K562 (cell line): ENCODE data around the gene VPS33B. TPM values are rescaled to one million over a fixed set of nuclear protein-coding genes. Genes with fewer than 3 reads are reported as not detected.

ENCODE experiments used
- C11orf30 ChIP-seq: fragments of 450-650 bp; IDR thresholded peaks from 2 replicates; pipeline ENCODE4 v1.6.1; 2016; ENCODE audit warnings: low read depth, mild to moderate bottlenecking
- CBX2 ChIP-seq: fragments of 200-600 bp; sonication (generic); IDR thresholded peaks from one replicate; pipeline ENCODE4 v1.6.1; 2012; ENCODE audit warnings: mild to moderate bottlenecking, low read length, inconsistent platforms; ENCODE audit not compliant: insufficient read depth, poor library complexity, severe bottlenecking
- CEBPG ChIP-seq, 3 experiments: fragments of 200-800 bp in 1 of 3; sonication (Bioruptor generic) in 1 of 3; sonication (generic) in 1 of 3; formaldehyde crosslinking in 1 of 3; IDR thresholded peaks in 2 of 3; conservative IDR thresholded peaks in 1 of 3; 2 replicates each; pipeline versions ENCODE4 v1.6.1 to v1.8.0; 2016 to 2022; ENCODE audit warnings: missing compliant biosample characterization in 2 of 3, missing genetic modification characterization in 2 of 3, mild to moderate bottlenecking in 1 of 3, missing genetic modification reagents in 1 of 3
- DNMT1 ChIP-seq: fragments of 450-650 bp; IDR thresholded peaks from 2 replicates; pipeline ENCODE4 v1.6.1; 2016; ENCODE audit warnings: antibody characterized with exemption, mild to moderate bottlenecking
- DPF2 ChIP-seq: fragments of 450-650 bp; IDR thresholded peaks from 2 replicates; pipeline ENCODE4 v1.6.1; 2016
- FOXP1 ChIP-seq: sonication (generic); formaldehyde crosslinking; IDR thresholded peaks from 2 replicates; pipeline ENCODE4 v1.8.0; 2022; ENCODE audit warnings: mild to moderate bottlenecking, missing genetic modification reagents
- HNRNPH1 ChIP-seq: fragments of 200-400 bp; formaldehyde crosslinking; optimal IDR thresholded peaks from 2 replicates; pipeline ENCODE3; 2017; ENCODE audit warnings: low read depth, mild to moderate bottlenecking, low read length, moderate library complexity
- KDM5B ChIP-seq: fragments of 200-600 bp; sonication (generic); IDR thresholded peaks from 2 replicates; pipeline ENCODE4 v1.6.1; 2012; ENCODE audit warnings: low read depth, mild to moderate bottlenecking, moderate library complexity, low read length, control low read depth, inconsistent platforms; ENCODE audit not compliant: insufficient replicate concordance
- MAFF ChIP-seq: IDR thresholded peaks from 2 replicates; pipeline ENCODE4 v1.6.1; 2012; ENCODE audit warnings: low read length, improper control_type of control experiment
- MAFG ChIP-seq: fragments of 450-650 bp; conservative IDR thresholded peaks from 2 replicates; pipeline ENCODE4 v1.6.1; 2016; ENCODE audit warnings: missing genetic modification characterization, missing compliant biosample characterization
- MCM2 ChIP-seq: fragments of 450-650 bp; IDR thresholded peaks from 2 replicates; pipeline ENCODE4 v1.6.1; 2017; ENCODE audit warnings: low read depth, mild to moderate bottlenecking
- OTX1 ChIP-seq: fragments of 450-650 bp; formaldehyde crosslinking; IDR thresholded peaks from 2 replicates; pipeline ENCODE4 v1.4.0; 2022; ENCODE audit warnings: mild to moderate bottlenecking
- PHF20 ChIP-seq: fragments of 450-650 bp; IDR thresholded peaks from 2 replicates; pipeline ENCODE4 v1.6.1; 2018; ENCODE audit not compliant: partially characterized antibody
- POLR2A ChIP-seq: fragments of 450-650 bp; conservative IDR thresholded peaks from 2 replicates; pipeline ENCODE4 v1.6.1; 2016
- RBBP5 ChIP-seq: fragments of 200-600 bp; sonication (generic); IDR thresholded peaks from 2 replicates; pipeline ENCODE4 v1.6.1; 2012; ENCODE audit warnings: borderline replicate concordance, mild to moderate bottlenecking, low read length, control low read depth, inconsistent platforms; ENCODE audit not compliant: insufficient read depth, poor library complexity, severe bottlenecking
- SMARCA4 ChIP-seq: fragments of 450-650 bp; IDR thresholded peaks from 2 replicates; pipeline ENCODE4 v1.6.1; 2016
- TEAD4 ChIP-seq, 2 experiments: sonication (generic) in 1 of 2; formaldehyde crosslinking in 1 of 2; IDR thresholded peaks; 2 replicates each; pipeline versions ENCODE4 v1.6.1 to v1.8.0; 2012 to 2022; ENCODE audit warnings: borderline replicate concordance in 1 of 2, inconsistent platforms in 1 of 2, low read length in 1 of 2, mild to moderate bottlenecking in 1 of 2, missing genetic modification reagents in 1 of 2
- ZBTB43 ChIP-seq: sonication (generic); formaldehyde crosslinking; IDR thresholded peaks from 2 replicates; pipeline ENCODE4 v1.8.0; 2023; ENCODE audit warnings: mild to moderate bottlenecking, missing genetic modification reagents
- ZFPM2 ChIP-seq: fragments of 250-450 bp; sonication (Bioruptor Pico); IDR thresholded peaks from 2 replicates; pipeline ENCODE4 v1.5.1; 2022; ENCODE audit warnings: mild to moderate bottlenecking
- ZFX ChIP-seq: sonication (generic); formaldehyde crosslinking; IDR thresholded peaks from 2 replicates; pipeline ENCODE4 v1.8.0; 2022; ENCODE audit warnings: mild to moderate bottlenecking, missing genetic modification reagents, moderate library complexity
- ZNF12 ChIP-seq: sonication (generic); formaldehyde crosslinking; IDR thresholded peaks from 2 replicates; pipeline ENCODE4 v1.4.0; 2020; ENCODE audit warnings: mild to moderate bottlenecking, missing genetic modification reagents
- ZNF121 ChIP-seq: sonication (generic); formaldehyde crosslinking; conservative IDR thresholded peaks from 2 replicates; pipeline ENCODE4 v1.8.0; 2022; ENCODE audit warnings: missing genetic modification reagents
- ZNF316 ChIP-seq: fragments of 450-650 bp; IDR thresholded peaks from 2 replicates; pipeline ENCODE4 v1.6.1; 2016
- ZNF444 ChIP-seq: fragments of 250-450 bp; sonication (Bioruptor Pico); IDR thresholded peaks from 2 replicates; pipeline ENCODE4 v1.4.0; 2020; ENCODE audit warnings: mild to moderate bottlenecking, moderate library complexity
- ZNF778 ChIP-seq: fragments of 450-650 bp; formaldehyde crosslinking; IDR thresholded peaks from 2 replicates; pipeline ENCODE4 v1.4.0; 2020; ENCODE audit warnings: mild to moderate bottlenecking, moderate library complexity
- ZNF79 ChIP-seq: fragments of 250-450 bp; sonication (Bioruptor Pico); IDR thresholded peaks from 2 replicates; pipeline ENCODE4 v1.4.0; 2020; ENCODE audit warnings: low read depth, mild to moderate bottlenecking, moderate library complexity
- polyA plus RNA-seq, 8 experiments: library from polyadenylated mRNA; depleted of rRNA in 4 of 8; stranded (reverse) in 5 of 8; unstranded in 3 of 8; fragments of >200 nt; fragmentation: Nextera tagmentation in 2 of 8; fragmentation: Illumina TruSeq in 1 of 8; extraction: Ambion mirVana in 2 of 8; extraction: Trizol in 1 of 8; gene quantifications; 2 replicates each; pipeline versions ENCODE4 v1.2.1 to v1.2.3, GENCODE V29; 2011 to 2014; ENCODE audit warnings: inconsistent platforms in 1 of 8, missing spikeins in 1 of 8
- total RNA-seq, 7 experiments: library from RNA; depleted of rRNA in 6 of 7; stranded (reverse); fragments of >200 nt in 6 of 7; fragmentation: Illumina TruSeq in 2 of 7; extraction: Trizol in 2 of 7; gene quantifications; 2 replicates each; pipeline versions ENCODE4 v1.2.1 to v1.2.3, GENCODE V29; 2011 to 2021; ENCODE audit warnings: low replicate concordance in 1 of 7

VPS33B gene
- total and polyA plus RNA-seq, 9 of the 15 experiments (the other 6 are each of a cell fraction or from before 2014, with no cell fraction given): 9.4 to 25.5 (median 14.8) TPM

DNA sequence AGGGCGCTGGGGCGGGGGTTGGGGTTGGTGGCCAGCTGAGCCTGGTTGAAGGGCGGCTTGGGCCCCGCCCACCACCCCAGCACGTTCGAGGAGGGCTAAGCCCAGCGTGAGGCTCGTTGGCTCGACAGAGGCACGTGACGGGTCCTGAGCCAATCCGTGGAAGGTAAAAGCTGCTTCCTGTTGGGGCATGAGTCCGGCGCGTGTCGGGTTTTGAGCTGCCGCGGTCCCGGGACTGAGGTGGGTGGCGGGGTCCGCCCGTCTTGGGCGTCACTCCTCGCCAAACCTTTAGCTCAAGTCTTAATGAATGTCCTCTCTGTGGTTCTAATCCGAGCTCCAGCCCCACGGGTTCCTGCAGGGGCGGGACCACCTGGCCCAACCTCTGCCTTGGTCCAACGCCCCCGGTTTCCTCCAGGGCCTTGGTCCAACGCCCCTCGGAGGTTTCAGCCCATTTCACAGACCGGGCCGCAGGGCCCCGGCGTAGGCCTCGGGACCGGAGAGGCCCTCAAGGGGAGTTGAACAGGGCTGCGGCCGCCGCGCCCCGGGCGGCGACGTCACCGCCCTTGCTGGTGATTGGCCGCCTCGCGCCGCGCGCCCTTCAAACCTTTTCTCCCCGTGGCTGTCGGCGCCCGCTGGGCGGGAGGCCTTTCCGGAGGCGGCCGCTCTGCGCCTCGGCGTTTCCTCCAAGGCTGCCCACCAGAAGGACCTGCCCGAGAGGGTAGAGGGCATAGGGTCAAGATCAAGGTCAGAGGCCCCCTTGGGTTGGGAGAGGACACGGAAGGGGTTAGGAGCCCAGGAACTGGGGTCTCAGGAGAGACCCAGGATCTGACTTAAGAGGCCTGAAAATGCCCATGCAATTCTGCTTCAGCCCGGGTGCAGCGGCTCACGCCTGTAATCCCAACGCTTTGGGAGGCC, 67.4 kb downstream of the VPS33B start, which contains the start of gene RCCD1 (continued):
- TF ChIP-seq ZNF444 (CRISPR knock-in tag): no peak
- peak; percentile 95; the same call in 1 of the 2 replicates for TF ChIP-seq ZNF121
- TF ChIP-seq POLR2A: peak; percentile 93
- TF ChIP-seq CBX2: no peak
- no peak for TF ChIP-seq SMARCA4
- TF ChIP-seq KDM5B: peak; percentile 94
- TF ChIP-seq MAFG (tag): no peak
- TF ChIP-seq HNRNPH1: no peak
- no peak for TF ChIP-seq ZNF79 (CRISPR knock-in tag)
- peak; percentile 79 for TF ChIP-seq PHF20
- peak; percentile 56 for TF ChIP-seq RBBP5
- no peak for TF ChIP-seq ZNF778 (CRISPR knock-in tag)
- no peak for TF ChIP-seq ZBTB43
- TF ChIP-seq FOXP1 (CRISPR knock-in tag): peak; percentile 93
- 0 out of 2 replicates have a peak, but pooled peaks have one; percentile 17 for TF ChIP-seq CEBPG (CRISPR knock-in tag; IDR thresholded peaks at IDR 0.05)
- TF ChIP-seq CEBPG (tag; conservative IDR thresholded peaks at IDR 0.05 in 1 of 2, IDR thresholded peaks at IDR 0.05 in 1 of 2): no peak
- peak; percentile 90 for TF ChIP-seq ZNF316
- TF ChIP-seq ZNF12: peak; percentile 84
- TF ChIP-seq TEAD4 (IDR thresholded peaks at IDR 0.05; ENCODE audit: low read length): no peak; the same call in 1 of the 2 replicates
- TF ChIP-seq TEAD4 (CRISPR knock-in tag; IDR thresholded peaks at IDR 0.05; ENCODE audit: borderline replicate concordance): no peak
- 0 out of 2 replicates have a peak, but pooled peaks have one; percentile 8 for TF ChIP-seq C11orf30
- no peak for TF ChIP-seq MCM2
- TF ChIP-seq MAFF: no peak
- TF ChIP-seq ZFPM2 (CRISPR knock-in tag): peak; percentile 11; the same call in 1 of the 2 replicates
- TF ChIP-seq OTX1 (CRISPR knock-in tag): peak; percentile 2; the same call in 1 of the 2 replicates
- TF ChIP-seq ZFX (CRISPR knock-in tag): peak; percentile 100
- no peak for TF ChIP-seq DNMT1
- TF ChIP-seq DPF2: peak; percentile 10; the same call in 1 of the 2 replicates
